Panc1 (cell line): ENCODE measurements around the gene CHMP6. TPM values are rescaled to one million over a fixed set of nuclear protein-coding genes. Genes with fewer than 3 reads are reported as not detected.

Experiments used
- ATAC-seq: fragments of 200-7000 bp; cut with Tn5 transposase; 2 replicates; pipeline ENCODE4 v1.9.1; 2020; ENCODE audit warnings: mild to moderate bottlenecking, moderate library complexity
- BruUV-seq: library from RNA; stranded (reverse); fragments of 400-500 nt; replicated peaks from 2 replicates; lab custom pipeline; 2021; lab: Mats Ljungman, UMichigan
- CTCF ChIA-PET: fragments of 300-600 bp; sonication (Branson Sonifier 250); formaldehyde crosslinking; loops from one replicate; lab custom pipeline; 2022; ENCODE audit warnings: antibody characterized with exemption; lab: Charles Lee
- POLR2A ChIA-PET: fragments of 300-600 bp; sonication (Branson Sonifier 250); formaldehyde crosslinking; loops from one replicate; lab custom pipeline; 2022; ENCODE audit warnings: antibody characterized with exemption; lab: Charles Lee
- DNase-seq: peaks from one replicate; pipeline ENCODE4 v3.0.0-alpha.2; 2010; ENCODE audit warnings: low read depth, low spot score
- H3K27ac ChIP-seq: 2 replicates; pipeline ENCODE4 v1.5.1; 2011; ENCODE audit warnings: mild to moderate bottlenecking, low read length, inconsistent platforms
- H3K27me3 ChIP-seq: fragments of 200-500 bp; sonication (Bioruptor generic); 2 replicates; pipeline ENCODE4 v1.6.0; 2014; ENCODE audit warnings: low read length, inconsistent platforms; ENCODE audit not compliant: control insufficient read depth, insufficient read depth
- H3K36me3 ChIP-seq: fragments of 200-500 bp; sonication (Bioruptor generic); 2 replicates; pipeline ENCODE4 v1.5.1; 2014; ENCODE audit warnings: inconsistent platforms, mild to moderate bottlenecking, low read length, moderate library complexity; ENCODE audit not compliant: control insufficient read depth, insufficient read depth
- H3K4me1 ChIP-seq: 2 replicates; pipeline ENCODE4 v1.5.1; 2011; ENCODE audit warnings: inconsistent platforms, mild to moderate bottlenecking, low read length, moderate library complexity; ENCODE audit not compliant: control insufficient read depth, insufficient read depth
- H3K4me3 ChIP-seq, 2 experiments: 2 replicates each; pipeline ENCODE4 v1.5.1; 2011 to 2012; ENCODE audit warnings: low read depth in 2 of 2, low read length in 2 of 2, mild to moderate bottlenecking in 2 of 2, inconsistent platforms in 1 of 2, moderate library complexity in 1 of 2
- H3K9me3 ChIP-seq: fragments of 200-500 bp; sonication (Bioruptor generic); 2 replicates; pipeline ENCODE4 v1.5.1; 2014; ENCODE audit warnings: low read depth, mild to moderate bottlenecking, inconsistent platforms, low read length, moderate library complexity; ENCODE audit not compliant: control insufficient read depth, insufficient read depth
- CTCF ChIP-seq: fragments of 450-650 bp; IDR thresholded peaks from 2 replicates; pipeline ENCODE4 v1.5.1; 2017; ENCODE audit warnings: mild to moderate bottlenecking
- POLR2AphosphoS5 ChIP-seq: IDR thresholded peaks from 2 replicates; pipeline ENCODE4 v1.6.1; 2012; ENCODE audit warnings: mild to moderate bottlenecking, low read depth, low read length, moderate library complexity
- REST ChIP-seq, 2 experiments: IDR thresholded peaks; 2 replicates each; pipeline ENCODE4 v1.6.1; 2011 to 2012; ENCODE audit warnings: low read depth in 2 of 2, control low read depth in 1 of 2, low read length in 1 of 2, mild to moderate bottlenecking in 1 of 2, moderate library complexity in 1 of 2; ENCODE audit not compliant: insufficient read depth in 1 of 2
- SIN3A ChIP-seq: IDR thresholded peaks from 2 replicates; pipeline ENCODE4 v1.6.1; 2012; ENCODE audit warnings: low read depth, mild to moderate bottlenecking, low read length, moderate library complexity, borderline replicate concordance; ENCODE audit not compliant: insufficient read depth
- TCF7L2 ChIP-seq: IDR thresholded peaks from 2 replicates; pipeline ENCODE4 v1.6.1; 2011; ENCODE audit warnings: mild to moderate bottlenecking, low read depth, low read length, inconsistent platforms
- in situ Hi-C: cut with HindIII; loops from 2 replicates; pipeline ENCODE4 v1.10.0; 2016; ENCODE audit warnings: low sequenced_read_pairs, low pct_unique_long_range_greater_than_20kb
- intact Hi-C: fragments of 100-400 bp; cut with micrococcal nuclease; formaldehyde crosslinking; loops from one replicate; pipeline ENCODE4 v1.10.0; 2022; ENCODE audit not compliant: unreplicated experiment
- total RNA-seq: library from RNA; stranded (reverse); gene quantifications from one replicate; pipeline ENCODE4 v1.2.1, GENCODE V29; 2021; ENCODE audit not compliant: unreplicated experiment

Gene CHMP6
- total RNA-seq, 1 experiment from 2014 or later, result 43.7 TPM

DNA sequence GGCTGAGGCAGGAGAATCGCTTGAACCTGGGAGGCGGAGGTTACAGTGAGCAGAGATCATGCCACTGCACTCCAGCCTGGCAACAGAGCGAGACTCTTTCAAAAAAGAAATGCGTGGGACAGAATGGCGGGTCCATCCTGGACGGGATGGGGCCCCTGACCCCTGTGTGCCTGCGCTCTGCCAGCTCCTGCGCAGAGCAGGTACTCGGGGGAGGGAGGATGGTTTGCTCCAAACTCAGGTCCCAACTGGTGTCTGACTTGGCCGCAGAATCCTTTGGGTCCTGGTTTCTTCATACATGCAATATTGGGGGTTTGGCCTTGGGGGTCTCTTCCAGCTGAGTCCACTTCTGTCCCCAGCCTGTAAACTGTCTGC lies 10.4 kb downstream of the CHMP6 start:
- no TSS peak for BruUV-seq
- intact Hi-C loops (no loop called here), in situ Hi-C loops (no loop called here)
- H3K4me1 ChIP-seq, result peaks cover 14% of the 10 kb centered on the region
- H3K4me3 ChIP-seq, result no peak overlapping the region
- DNase-seq (no peak), ATAC-seq (no peak)
- no peaks in the 10 kb centered on the region for H3K36me3 ChIP-seq
- CTCF ChIA-PET, result no interaction called here
- no peaks in the 10 kb centered on the region for H3K9me3 ChIP-seq
- POLR2A ChIA-PET, result no interaction called here
- TF ChIP-seq POLR2AphosphoS5 (no peak), TCF7L2 (no peak), REST (IDR thresholded peaks at IDR 0.05; ENCODE audit: insufficient read depth in 1 of 2, low read depth in 2 of 2, low read length in 1 of 2) (no peak), SIN3A (no peak), CTCF (no peak)
- H3K27ac ChIP-seq, result no peak overlapping the region
- H3K27me3 ChIP-seq, result peaks cover 9% of the 10 kb centered on the region

GRCh38 chr17:81002409-81003361 lies 11.0 kb downstream of the CHMP6 start:
- DNase-seq (no peak), ATAC-seq (peak; percentile 36)
- Histone ChIP-seq H3K4me3 (no peak overlapping the region), H3K36me3 (no peaks in the 10 kb centered on the region), H3K4me1 (peaks cover 11% of the 10 kb centered on the region), H3K27me3 (peaks cover 9% of the 10 kb centered on the region), H3K9me3 (no peaks in the 10 kb centered on the region), H3K27ac (no peak overlapping the region; the same call in 1 of the 2 replicates)
- TSS peak; percentile 58 for BruUV-seq
- intact Hi-C loops, result no loop called here
- ChIA-PET CTCF (no interaction called here), POLR2A (interaction anchor here (0.5 kb wide), 1 partner anchor 9 kb away, joined by 7 read pairs; no protein-coding TSS in a partner anchor)
- in situ Hi-C loops, result no loop called here
- 0 out of 2 replicates have a peak, but pooled peaks have one; percentile 20 for TF ChIP-seq POLR2AphosphoS5
- no peak for TF ChIP-seq TCF7L2
